ENCODE results near the gene FMNL2. TPM values are rescaled to one million over a fixed set of nuclear protein-coding genes. Genes with fewer than 3 reads are reported as not detected.

The FMNL2 gene
- total RNA-seq, 1 experiment from 2014 or later, result 33.6 TPM

DNA sequence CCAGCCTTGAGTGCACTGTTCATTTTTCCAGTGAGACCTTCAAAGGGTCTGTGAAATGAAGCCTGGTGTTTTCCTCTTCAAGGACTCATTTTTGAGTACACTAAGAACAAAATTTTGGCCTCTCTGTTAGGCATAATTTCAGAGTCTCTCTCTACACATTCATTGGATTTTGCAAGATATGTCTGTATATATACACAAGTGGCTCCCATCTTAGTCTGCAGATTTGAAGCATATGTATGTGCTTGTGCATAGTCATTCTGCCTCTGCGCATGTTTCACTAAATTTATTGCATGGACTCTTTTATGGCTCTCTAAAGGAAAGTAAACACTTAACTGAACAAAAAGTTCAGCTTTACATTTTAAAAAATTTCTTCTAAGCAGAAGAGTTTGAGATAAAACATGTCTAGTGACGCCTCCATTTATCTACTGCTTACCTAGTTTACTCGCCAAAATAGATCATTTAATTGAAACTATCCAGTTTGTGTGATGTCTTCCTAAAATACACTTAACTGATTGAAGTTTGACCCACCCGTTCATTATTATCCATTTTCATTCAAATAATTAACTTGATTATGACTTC lies 145.9 kb downstream of the FMNL2 start:
- BruUV-seq (replicated peaks), result no TSS peak
- ChIA-PET CTCF (no interaction called here), POLR2A (interaction anchor here (0.6 kb wide), 1 partner anchor 10 kb away, joined by 9 read pairs; no protein-coding TSS in a partner anchor)
- Histone ChIP-seq H3K4me1 (ENCODE audit: control insufficient read depth, insufficient read depth, low read length) (peaks cover 34% of the 10 kb centered on the region), H3K27me3 (ENCODE audit: control insufficient read depth, insufficient read depth, low read length) (no peaks in the 10 kb centered on the region), H3K4me3 (ENCODE audit: low read depth in 2 of 2, low read length in 2 of 2) (no peak overlapping the region), H3K36me3 (ENCODE audit: control insufficient read depth, insufficient read depth, low read length) (no peaks in the 10 kb centered on the region), H3K9me3 (ENCODE audit: control insufficient read depth, insufficient read depth, low read depth, low read length) (no peaks in the 10 kb centered on the region), H3K27ac (ENCODE audit: low read length) (peak overlapping the region; percentile 64; the same call in 1 of the 2 replicates)
- ATAC-seq (no peak), DNase-seq (ENCODE audit: low read depth, low spot score) (no peak)
- in situ Hi-C loops (cut with HindIII; ENCODE audit: low pct_unique_long_range_greater_than_20kb, low sequenced_read_pairs) (no loop called here), intact Hi-C loops (cut with micrococcal nuclease; ENCODE audit: unreplicated experiment) (no loop called here)
- no peak for TF ChIP-seq POLR2AphosphoS5 (IDR thresholded peaks at IDR 0.05; ENCODE audit: low read depth, low read length)
- TF ChIP-seq TCF7L2 (IDR thresholded peaks at IDR 0.05; ENCODE audit: low read depth, low read length), result no peak
- TF ChIP-seq, protein P1, sequence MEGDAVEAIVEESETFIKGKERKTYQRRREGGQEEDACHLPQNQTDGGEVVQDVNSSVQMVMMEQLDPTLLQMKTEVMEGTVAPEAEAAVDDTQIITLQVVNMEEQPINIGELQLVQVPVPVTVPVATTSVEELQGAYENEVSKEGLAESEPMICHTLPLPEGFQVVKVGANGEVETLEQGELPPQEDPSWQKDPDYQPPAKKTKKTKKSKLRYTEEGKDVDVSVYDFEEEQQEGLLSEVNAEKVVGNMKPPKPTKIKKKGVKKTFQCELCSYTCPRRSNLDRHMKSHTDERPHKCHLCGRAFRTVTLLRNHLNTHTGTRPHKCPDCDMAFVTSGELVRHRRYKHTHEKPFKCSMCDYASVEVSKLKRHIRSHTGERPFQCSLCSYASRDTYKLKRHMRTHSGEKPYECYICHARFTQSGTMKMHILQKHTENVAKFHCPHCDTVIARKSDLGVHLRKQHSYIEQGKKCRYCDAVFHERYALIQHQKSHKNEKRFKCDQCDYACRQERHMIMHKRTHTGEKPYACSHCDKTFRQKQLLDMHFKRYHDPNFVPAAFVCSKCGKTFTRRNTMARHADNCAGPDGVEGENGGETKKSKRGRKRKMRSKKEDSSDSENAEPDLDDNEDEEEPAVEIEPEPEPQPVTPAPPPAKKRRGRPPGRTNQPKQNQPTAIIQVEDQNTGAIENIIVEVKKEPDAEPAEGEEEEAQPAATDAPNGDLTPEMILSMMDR (IDR thresholded peaks at IDR 0.05), result no peak
- no peak for TF ChIP-seq SIN3A (IDR thresholded peaks at IDR 0.05; ENCODE audit: borderline replicate concordance, insufficient read depth, low read depth, low read length)
- TF ChIP-seq, protein P2, sequence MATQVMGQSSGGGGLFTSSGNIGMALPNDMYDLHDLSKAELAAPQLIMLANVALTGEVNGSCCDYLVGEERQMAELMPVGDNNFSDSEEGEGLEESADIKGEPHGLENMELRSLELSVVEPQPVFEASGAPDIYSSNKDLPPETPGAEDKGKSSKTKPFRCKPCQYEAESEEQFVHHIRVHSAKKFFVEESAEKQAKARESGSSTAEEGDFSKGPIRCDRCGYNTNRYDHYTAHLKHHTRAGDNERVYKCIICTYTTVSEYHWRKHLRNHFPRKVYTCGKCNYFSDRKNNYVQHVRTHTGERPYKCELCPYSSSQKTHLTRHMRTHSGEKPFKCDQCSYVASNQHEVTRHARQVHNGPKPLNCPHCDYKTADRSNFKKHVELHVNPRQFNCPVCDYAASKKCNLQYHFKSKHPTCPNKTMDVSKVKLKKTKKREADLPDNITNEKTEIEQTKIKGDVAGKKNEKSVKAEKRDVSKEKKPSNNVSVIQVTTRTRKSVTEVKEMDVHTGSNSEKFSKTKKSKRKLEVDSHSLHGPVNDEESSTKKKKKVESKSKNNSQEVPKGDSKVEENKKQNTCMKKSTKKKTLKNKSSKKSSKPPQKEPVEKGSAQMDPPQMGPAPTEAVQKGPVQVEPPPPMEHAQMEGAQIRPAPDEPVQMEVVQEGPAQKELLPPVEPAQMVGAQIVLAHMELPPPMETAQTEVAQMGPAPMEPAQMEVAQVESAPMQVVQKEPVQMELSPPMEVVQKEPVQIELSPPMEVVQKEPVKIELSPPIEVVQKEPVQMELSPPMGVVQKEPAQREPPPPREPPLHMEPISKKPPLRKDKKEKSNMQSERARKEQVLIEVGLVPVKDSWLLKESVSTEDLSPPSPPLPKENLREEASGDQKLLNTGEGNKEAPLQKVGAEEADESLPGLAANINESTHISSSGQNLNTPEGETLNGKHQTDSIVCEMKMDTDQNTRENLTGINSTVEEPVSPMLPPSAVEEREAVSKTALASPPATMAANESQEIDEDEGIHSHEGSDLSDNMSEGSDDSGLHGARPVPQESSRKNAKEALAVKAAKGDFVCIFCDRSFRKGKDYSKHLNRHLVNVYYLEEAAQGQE (IDR thresholded peaks at IDR 0.05; ENCODE audit: insufficient read depth in 1 of 2, low read depth in 2 of 2, low read length in 1 of 2), result no peak

DNA sequence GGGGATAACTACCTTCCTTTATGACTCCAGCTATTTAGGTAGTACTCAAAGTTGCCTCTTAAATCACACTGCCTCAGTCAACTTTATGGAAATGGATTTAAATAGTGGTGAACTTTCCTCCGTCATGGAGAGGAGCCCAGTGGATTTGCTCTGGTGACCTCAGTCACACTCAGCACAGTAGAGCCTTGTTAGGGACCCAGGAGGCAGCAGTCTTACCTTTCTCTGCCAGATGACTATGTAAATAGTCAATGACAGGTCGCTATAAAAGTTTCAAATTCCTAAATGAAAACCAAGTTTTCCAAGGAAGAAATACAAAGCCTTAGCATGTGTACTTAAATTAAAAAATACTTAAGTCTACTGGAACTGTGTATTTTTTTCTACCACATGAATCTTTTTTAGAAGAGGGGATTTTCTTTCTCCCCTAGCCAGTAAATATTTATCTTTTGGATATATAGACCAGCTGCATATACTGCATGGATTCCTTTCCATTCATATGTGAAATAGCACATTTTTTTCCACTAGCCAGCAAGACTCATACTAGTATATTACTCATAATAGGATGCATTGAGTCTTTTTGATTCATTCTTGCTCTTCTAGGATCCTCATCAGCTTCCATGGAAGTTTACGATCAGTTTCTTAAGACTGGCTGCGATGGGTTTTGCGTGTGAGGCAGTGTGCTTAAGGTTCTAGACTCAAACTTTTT lies 147.1 kb downstream of the FMNL2 start:
- in situ Hi-C loops (cut with HindIII; ENCODE audit: low pct_unique_long_range_greater_than_20kb, low sequenced_read_pairs), result no loop called here
- POLR2A ChIA-PET, result no interaction called here
- peak overlapping the region; percentile 64; the same call in 1 of the 2 replicates for H3K27ac ChIP-seq (ENCODE audit: low read length)

More for the DNA sequence above, 147.1 kb downstream of the FMNL2 start:
- Histone ChIP-seq H3K4me3 (ENCODE audit: low read depth in 2 of 2, low read length in 2 of 2) (no peak overlapping the region), H3K27me3 (ENCODE audit: control insufficient read depth, insufficient read depth, low read length) (no peaks in the 10 kb centered on the region), H3K36me3 (ENCODE audit: control insufficient read depth, insufficient read depth, low read length) (no peaks in the 10 kb centered on the region), H3K4me1 (ENCODE audit: control insufficient read depth, insufficient read depth, low read length) (peaks cover 36% of the 10 kb centered on the region), H3K9me3 (ENCODE audit: control insufficient read depth, insufficient read depth, low read depth, low read length) (no peaks in the 10 kb centered on the region)
- CTCF ChIA-PET, result no interaction called here
- DNase-seq (ENCODE audit: low read depth, low spot score), result no peak
- 0 out of 2 replicates have a peak, but pooled peaks have one; percentile 59 for ATAC-seq
- TF ChIP-seq, protein P1 (IDR thresholded peaks at IDR 0.05), result no peak
- TF ChIP-seq POLR2AphosphoS5 (IDR thresholded peaks at IDR 0.05; ENCODE audit: low read depth, low read length) (no peak), TCF7L2 (IDR thresholded peaks at IDR 0.05; ENCODE audit: low read depth, low read length) (no peak), SIN3A (IDR thresholded peaks at IDR 0.05; ENCODE audit: borderline replicate concordance, insufficient read depth, low read depth, low read length) (no peak)
- TF ChIP-seq, protein P2 (IDR thresholded peaks at IDR 0.05; ENCODE audit: insufficient read depth in 1 of 2, low read depth in 2 of 2, low read length in 1 of 2), result no peak
- BruUV-seq (replicated peaks), result no TSS peak
- intact Hi-C loops (cut with micrococcal nuclease; ENCODE audit: unreplicated experiment), result no loop called here

Measured in Panc1 (cell line).